ENCODE measurements around the gene ENOX1.
A peak's percentile ranks its signal among the peaks of the same experiment; 100 is the strongest.

Gene ENOX1

DNA sequence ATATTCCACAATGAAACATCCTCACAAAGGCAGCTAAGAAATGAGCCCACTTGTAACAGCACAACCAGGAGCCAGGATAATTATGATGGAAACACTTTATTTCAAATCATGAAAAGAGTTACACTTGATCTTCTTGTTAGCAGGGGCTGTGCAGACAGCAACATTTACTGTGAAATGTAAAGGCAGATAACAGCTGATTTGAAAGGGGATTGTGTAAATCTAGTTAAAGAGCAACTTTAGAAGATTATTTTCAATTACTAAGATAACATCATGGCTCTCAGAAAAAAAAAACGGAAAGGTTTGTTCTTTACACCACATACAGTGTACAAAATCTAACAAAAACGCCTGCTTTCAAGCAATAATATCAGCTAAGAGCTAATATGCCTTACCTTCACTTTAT lies 22.4 kb downstream of the ENOX1 start:
- no peak overlapping the region for H3K4me2 ChIP-seq (ENCODE audit: low read length)
- no peaks in the 10 kb centered on the region for H3K79me1 ChIP-seq (ENCODE audit: low read length)
- no peak overlapping the region for H3K4ac ChIP-seq (ENCODE audit: low read depth, low read length)
- no CpG with 5 or more reads among the region's 2 CpGs for WGBS (ENCODE audit: extremely low coverage, insufficient coverage, low lambda C conversion rate)
- H3K27me3 ChIP-seq (ENCODE audit: insufficient read depth, low read length, poor library complexity), result no peaks in the 10 kb centered on the region
- no peak overlapping the region for H2BK15ac ChIP-seq (replicated peaks; ENCODE audit: low read depth)
- H3K4me1 ChIP-seq (ENCODE audit: control insufficient read depth, low read depth, low read length), result peaks cover 6% of the 10 kb centered on the region
- no peak overlapping the region for H2BK5ac ChIP-seq (ENCODE audit: low read length)
- no peak overlapping the region for H3K56ac ChIP-seq (ENCODE audit: low read length)
- no peak overlapping the region for H3K9ac ChIP-seq (ENCODE audit: low read length)
- no peak overlapping the region for H3K23ac ChIP-seq (ENCODE audit: low read length)
- no peak overlapping the region for H3K18ac ChIP-seq (ENCODE audit: low read length)
- H4K5ac ChIP-seq (ENCODE audit: low read length), result no peak overlapping the region
- no peaks in the 10 kb centered on the region for H3K79me2 ChIP-seq (ENCODE audit: control insufficient read depth, insufficient read depth, low read length)
- no peak overlapping the region for H2AK5ac ChIP-seq (ENCODE audit: low read length)
- H3K36me3 ChIP-seq (ENCODE audit: control insufficient read depth, insufficient read depth, low read length), result no peaks in the 10 kb centered on the region
- no peak overlapping the region for H3K27ac ChIP-seq (ENCODE audit: low read depth, low read length)
- H4K8ac ChIP-seq (ENCODE audit: low read depth, low read length), result no peak overlapping the region
- DNase-seq, result peak; percentile 25
- H3K4me3 ChIP-seq (ENCODE audit: low read length), result no peak overlapping the region
- H2BK120ac ChIP-seq (ENCODE audit: low read depth, low read length), result no peak overlapping the region

DNA sequence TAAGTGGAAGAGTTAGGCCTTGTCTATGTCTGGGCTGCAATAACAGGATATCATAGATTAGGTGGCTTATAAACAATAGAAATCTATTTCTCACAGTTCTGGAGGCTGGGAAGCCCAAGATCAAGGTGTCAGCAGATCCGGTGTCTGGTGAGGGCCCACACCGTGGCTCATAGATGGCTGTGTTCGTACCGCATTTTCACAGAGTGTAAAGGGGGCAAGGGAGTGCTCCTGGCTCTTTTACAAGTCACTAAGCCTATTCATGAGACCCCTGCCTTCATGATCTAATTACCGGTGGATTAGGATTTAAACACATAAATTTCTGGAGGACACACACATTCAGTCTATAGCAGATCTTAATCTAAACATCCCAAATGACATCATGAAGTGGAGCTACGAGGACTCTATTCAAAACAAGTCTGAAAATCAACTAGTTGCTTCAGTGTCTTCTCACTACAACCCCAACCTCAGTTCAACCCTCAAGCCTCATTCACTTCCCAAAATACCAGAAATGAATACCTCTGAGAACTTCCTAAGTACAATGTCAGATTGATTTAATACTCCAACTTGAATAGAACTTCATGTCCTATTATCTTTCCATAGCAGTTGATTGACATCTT lies 23.5 kb downstream of the ENOX1 start:
- no peak for DNase-seq
- Histone ChIP-seq H4K5ac (ENCODE audit: low read length) (no peak overlapping the region), H3K56ac (ENCODE audit: low read length) (no peak overlapping the region), H3K4ac (ENCODE audit: low read depth, low read length) (no peak overlapping the region), H2BK120ac (ENCODE audit: low read depth, low read length) (no peak overlapping the region), H2AK5ac (ENCODE audit: low read length) (no peak overlapping the region), H3K23ac (ENCODE audit: low read length) (no peak overlapping the region), H2BK5ac (ENCODE audit: low read length) (no peak overlapping the region), H3K27ac (ENCODE audit: low read depth, low read length) (no peak overlapping the region), H3K79me1 (ENCODE audit: low read length) (no peaks in the 10 kb centered on the region), H3K4me2 (ENCODE audit: low read length) (no peak overlapping the region), H3K4me1 (ENCODE audit: control insufficient read depth, low read depth, low read length) (peaks cover 6% of the 10 kb centered on the region), H3K79me2 (ENCODE audit: control insufficient read depth, insufficient read depth, low read length) (no peaks in the 10 kb centered on the region), H3K18ac (ENCODE audit: low read length) (no peak overlapping the region), H3K27me3 (ENCODE audit: insufficient read depth, low read length, poor library complexity) (no peaks in the 10 kb centered on the region), H3K4me3 (ENCODE audit: low read length) (no peak overlapping the region), H4K8ac (ENCODE audit: low read depth, low read length) (no peak overlapping the region), H3K9ac (ENCODE audit: low read length) (no peak overlapping the region), H3K36me3 (ENCODE audit: control insufficient read depth, insufficient read depth, low read length) (no peaks in the 10 kb centered on the region), H2BK15ac (replicated peaks; ENCODE audit: low read depth) (no peak overlapping the region)
- WGBS (ENCODE audit: extremely low coverage, insufficient coverage, low lambda C conversion rate), result no CpG with 5 or more reads among the region's 6 CpGs

- H3K18ac ChIP-seq (ENCODE audit: low read length), result no peak overlapping the region
- H2AK5ac ChIP-seq (ENCODE audit: low read length), result no peak overlapping the region
- no peak overlapping the region for H3K4me2 ChIP-seq (ENCODE audit: low read length)
- DNase-seq, result no peak
- no peak overlapping the region for H2BK5ac ChIP-seq (ENCODE audit: low read length)
- no peaks in the 10 kb centered on the region for H3K79me2 ChIP-seq (ENCODE audit: control insufficient read depth, insufficient read depth, low read length)
- H3K79me1 ChIP-seq (ENCODE audit: low read length), result no peaks in the 10 kb centered on the region
- H3K4me1 ChIP-seq (ENCODE audit: control insufficient read depth, low read depth, low read length), result peaks cover 6% of the 10 kb centered on the region
- no peak overlapping the region for H3K56ac ChIP-seq (ENCODE audit: low read length)
- H4K5ac ChIP-seq (ENCODE audit: low read length), result no peak overlapping the region
- no peaks in the 10 kb centered on the region for H3K27me3 ChIP-seq (ENCODE audit: insufficient read depth, low read length, poor library complexity)
- H4K8ac ChIP-seq (ENCODE audit: low read depth, low read length), result no peak overlapping the region
- H3K36me3 ChIP-seq (ENCODE audit: control insufficient read depth, insufficient read depth, low read length), result no peaks in the 10 kb centered on the region
- WGBS (ENCODE audit: extremely low coverage, insufficient coverage, low lambda C conversion rate), result no CpG with 5 or more reads among the region's 4 CpGs
- no peak overlapping the region for H3K4me3 ChIP-seq (ENCODE audit: low read length)
- H3K4ac ChIP-seq (ENCODE audit: low read depth, low read length), result no peak overlapping the region
- no peak overlapping the region for H3K9ac ChIP-seq (ENCODE audit: low read length)
- H3K23ac ChIP-seq (ENCODE audit: low read length), result no peak overlapping the region
- H2BK120ac ChIP-seq (ENCODE audit: low read depth, low read length), result no peak overlapping the region
- H2BK15ac ChIP-seq (replicated peaks; ENCODE audit: low read depth), result no peak overlapping the region
- H3K27ac ChIP-seq (ENCODE audit: low read depth, low read length), result no peak overlapping the region
These were observed 25.0 kb downstream of the ENOX1 start for GRCh38 chr13:43761616-43762315.

DNA sequence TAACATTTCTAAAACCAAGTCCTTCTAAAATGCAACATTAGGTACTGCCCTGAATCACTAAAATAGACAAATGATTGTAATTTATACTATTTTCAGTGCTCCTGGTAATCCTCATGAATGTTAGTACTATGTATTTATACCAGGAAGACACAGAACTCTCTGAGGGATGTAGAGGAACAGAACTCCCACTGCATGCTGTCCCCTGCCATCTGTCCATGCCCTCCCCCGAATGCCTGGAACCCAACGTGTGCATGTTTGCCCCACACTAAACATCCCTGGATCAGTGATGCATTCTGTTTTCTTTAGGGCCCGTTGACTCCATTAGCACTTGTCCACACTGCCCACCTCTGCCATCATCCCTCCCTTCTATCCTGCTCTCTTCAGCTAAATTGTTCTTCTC lies 26.5 kb downstream of the ENOX1 start:
- H2AK5ac ChIP-seq (ENCODE audit: low read length), result no peak overlapping the region
- H4K5ac ChIP-seq (ENCODE audit: low read length), result no peak overlapping the region
- H3K4me2 ChIP-seq (ENCODE audit: low read length), result no peak overlapping the region
- no peak overlapping the region for H2BK5ac ChIP-seq (ENCODE audit: low read length)
- no peaks in the 10 kb centered on the region for H3K79me2 ChIP-seq (ENCODE audit: control insufficient read depth, insufficient read depth, low read length)
- peaks cover 6% of the 10 kb centered on the region for H3K4me1 ChIP-seq (ENCODE audit: control insufficient read depth, low read depth, low read length)
- no CpG with 5 or more reads among the region's 3 CpGs for WGBS (ENCODE audit: extremely low coverage, insufficient coverage, low lambda C conversion rate)
- H3K23ac ChIP-seq (ENCODE audit: low read length), result no peak overlapping the region
- no peak overlapping the region for H3K4me3 ChIP-seq (ENCODE audit: low read length)
- no peaks in the 10 kb centered on the region for H3K27me3 ChIP-seq (ENCODE audit: insufficient read depth, low read length, poor library complexity)
- no peak overlapping the region for H2BK120ac ChIP-seq (ENCODE audit: low read depth, low read length)
- H2BK15ac ChIP-seq (replicated peaks; ENCODE audit: low read depth), result no peak overlapping the region
- H3K36me3 ChIP-seq (ENCODE audit: control insufficient read depth, insufficient read depth, low read length), result no peaks in the 10 kb centered on the region
- no peak overlapping the region for H3K4ac ChIP-seq (ENCODE audit: low read depth, low read length)
- no peak for DNase-seq
- H3K9ac ChIP-seq (ENCODE audit: low read length), result no peak overlapping the region
- no peak overlapping the region for H3K56ac ChIP-seq (ENCODE audit: low read length)
- H3K18ac ChIP-seq (ENCODE audit: low read length), result no peak overlapping the region
- H3K27ac ChIP-seq (ENCODE audit: low read depth, low read length), result no peak overlapping the region
- H3K79me1 ChIP-seq (ENCODE audit: low read length), result no peaks in the 10 kb centered on the region
- no peak overlapping the region for H4K8ac ChIP-seq (ENCODE audit: low read depth, low read length)

DNA sequence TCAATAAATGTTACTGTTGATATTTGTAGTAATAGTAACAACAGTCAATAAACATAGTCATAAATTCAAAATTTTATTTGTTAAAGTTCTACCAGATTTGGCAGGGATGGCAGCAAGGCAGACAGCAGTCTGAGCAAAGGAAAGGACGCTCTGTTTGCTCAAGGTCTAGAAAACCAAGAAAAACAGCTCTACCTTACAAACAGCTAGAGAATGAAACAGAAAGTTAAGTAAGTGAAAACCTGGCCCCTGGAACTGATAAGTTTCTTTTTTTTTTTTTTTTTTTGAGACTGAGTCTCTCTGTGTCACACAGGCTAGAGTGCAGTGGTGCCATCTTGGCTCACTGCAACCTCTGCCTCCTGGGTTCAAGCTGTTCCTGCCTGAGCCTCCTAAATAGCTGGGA lies 27.9 kb downstream of the ENOX1 start:
- no peak overlapping the region for H3K56ac ChIP-seq (ENCODE audit: low read length)
- H3K27me3 ChIP-seq (ENCODE audit: insufficient read depth, low read length, poor library complexity), result no peaks in the 10 kb centered on the region
- H3K27ac ChIP-seq (ENCODE audit: low read depth, low read length), result no peak overlapping the region
- H3K36me3 ChIP-seq (ENCODE audit: control insufficient read depth, insufficient read depth, low read length), result no peaks in the 10 kb centered on the region
- no peak overlapping the region for H2BK120ac ChIP-seq (ENCODE audit: low read depth, low read length)
- no peaks in the 10 kb centered on the region for H3K4me1 ChIP-seq (ENCODE audit: control insufficient read depth, low read depth, low read length)
- no peaks in the 10 kb centered on the region for H3K79me1 ChIP-seq (ENCODE audit: low read length)
- no peak overlapping the region for H3K18ac ChIP-seq (ENCODE audit: low read length)
- no peak overlapping the region for H3K4ac ChIP-seq (ENCODE audit: low read depth, low read length)
- no peak overlapping the region for H4K5ac ChIP-seq (ENCODE audit: low read length)
- WGBS (ENCODE audit: extremely low coverage, insufficient coverage, low lambda C conversion rate), result no CpG with 5 or more reads among the region's 1 CpG
- DNase-seq, result no peak
- H3K79me2 ChIP-seq (ENCODE audit: control insufficient read depth, insufficient read depth, low read length), result no peaks in the 10 kb centered on the region
- no peak overlapping the region for H4K8ac ChIP-seq (ENCODE audit: low read depth, low read length)
- no peak overlapping the region for H3K4me3 ChIP-seq (ENCODE audit: low read length)
- H2BK5ac ChIP-seq (ENCODE audit: low read length), result no peak overlapping the region
- H2BK15ac ChIP-seq (replicated peaks; ENCODE audit: low read depth), result no peak overlapping the region
- H3K23ac ChIP-seq (ENCODE audit: low read length), result no peak overlapping the region
- no peak overlapping the region for H3K9ac ChIP-seq (ENCODE audit: low read length)
- H3K4me2 ChIP-seq (ENCODE audit: low read length), result no peak overlapping the region
- H2AK5ac ChIP-seq (ENCODE audit: low read length), result no peak overlapping the region

- WGBS (ENCODE audit: extremely low coverage, insufficient coverage, low lambda C conversion rate), result no CpG with 5 or more reads among the region's 1 CpG
- Histone ChIP-seq H3K4me2 (ENCODE audit: low read length) (no peak overlapping the region), H3K18ac (ENCODE audit: low read length) (no peak overlapping the region), H2BK5ac (ENCODE audit: low read length) (no peak overlapping the region), H2BK120ac (ENCODE audit: low read depth, low read length) (no peak overlapping the region), H3K27ac (ENCODE audit: low read depth, low read length) (no peak overlapping the region), H4K8ac (ENCODE audit: low read depth, low read length) (no peak overlapping the region), H4K5ac (ENCODE audit: low read length) (no peak overlapping the region), H2BK15ac (replicated peaks; ENCODE audit: low read depth) (no peak overlapping the region), H2AK5ac (ENCODE audit: low read length) (no peak overlapping the region), H3K23ac (ENCODE audit: low read length) (no peak overlapping the region), H3K4ac (ENCODE audit: low read depth, low read length) (no peak overlapping the region), H3K56ac (ENCODE audit: low read length) (no peak overlapping the region), H3K36me3 (ENCODE audit: control insufficient read depth, insufficient read depth, low read length) (no peaks in the 10 kb centered on the region), H3K79me2 (ENCODE audit: control insufficient read depth, insufficient read depth, low read length) (no peaks in the 10 kb centered on the region), H3K9ac (ENCODE audit: low read length) (no peak overlapping the region), H3K79me1 (ENCODE audit: low read length) (no peaks in the 10 kb centered on the region), H3K4me3 (ENCODE audit: low read length) (no peak overlapping the region), H3K4me1 (ENCODE audit: control insufficient read depth, low read depth, low read length) (no peaks in the 10 kb centered on the region), H3K27me3 (ENCODE audit: insufficient read depth, low read length, poor library complexity) (no peaks in the 10 kb centered on the region)
- DNase-seq, result no peak
These were observed 29.5 kb downstream of the ENOX1 start for GRCh38 chr13:43757266-43757665.

All from mesendoderm (in vitro differentiated cells).